Measurements from ENCODE around the gene MFSD1. TPM values are rescaled to one million over a fixed set of nuclear protein-coding genes. Genes with fewer than 3 reads are reported as not detected.

Gene MFSD1
- total RNA-seq, 1 donor from 2014 or later: 30.5 TPM

- no peak overlapping the region for H3K27ac Mint-ChIP-seq
- TF ChIP-seq CTCF (conservative IDR thresholded peaks at IDR 0.05): no peak
- H3K4me1 Mint-ChIP-seq (ENCODE audit: unreplicated experiment): peaks cover 9% of the 10 kb centered on the region
- DNase-seq (ENCODE audit: extremely low spot score, unreplicated experiment): no peak
- no peaks in the 10 kb centered on the region for H3K27me3 Mint-ChIP-seq
- no peak overlapping the region for H3K4me3 Mint-ChIP-seq
- H3K9me3 Mint-ChIP-seq: no peaks in the 10 kb centered on the region
- peaks cover 7% of the 10 kb centered on the region for H3K36me3 Mint-ChIP-seq
These were observed 24.5 kb upstream of the MFSD1 start for GRCh38 chr3:158777161-158777873.

- H3K27ac Mint-ChIP-seq: no peak overlapping the region
These were observed 21.1 kb upstream of the MFSD1 start for GRCh38 chr3:158780766-158781165.

GRCh38 chr3:158781191-158781590 lies 20.7 kb upstream of the MFSD1 start:
- Mint-ChIP-seq H3K9me3 (no peaks in the 10 kb centered on the region), H3K4me1 (ENCODE audit: unreplicated experiment) (no peaks in the 10 kb centered on the region), H3K27me3 (no peaks in the 10 kb centered on the region), H3K4me3 (no peak overlapping the region), H3K27ac (no peak overlapping the region), H3K36me3 (no peaks in the 10 kb centered on the region)
- DNase-seq (ENCODE audit: extremely low spot score, unreplicated experiment): no peak
- TF ChIP-seq CTCF (conservative IDR thresholded peaks at IDR 0.05): no peak

More at GRCh38 chr3:158780766-158781165, 21.1 kb upstream of the MFSD1 start:
- no peaks in the 10 kb centered on the region for H3K27me3 Mint-ChIP-seq
- no peak for TF ChIP-seq CTCF (conservative IDR thresholded peaks at IDR 0.05)
- no peaks in the 10 kb centered on the region for H3K9me3 Mint-ChIP-seq
- H3K4me1 Mint-ChIP-seq (ENCODE audit: unreplicated experiment): no peaks in the 10 kb centered on the region
- H3K4me3 Mint-ChIP-seq: no peak overlapping the region
- DNase-seq (ENCODE audit: extremely low spot score, unreplicated experiment): no peak
- no peaks in the 10 kb centered on the region for H3K36me3 Mint-ChIP-seq

GRCh38 chr3:158781849-158782248 lies 20.0 kb upstream of the MFSD1 start:
- Mint-ChIP-seq H3K9me3 (no peaks in the 10 kb centered on the region), H3K27me3 (no peaks in the 10 kb centered on the region), H3K36me3 (no peaks in the 10 kb centered on the region), H3K4me3 (no peak overlapping the region), H3K27ac (no peak overlapping the region), H3K4me1 (ENCODE audit: unreplicated experiment) (no peaks in the 10 kb centered on the region)
- no peak for DNase-seq (ENCODE audit: extremely low spot score, unreplicated experiment)
- TF ChIP-seq CTCF (conservative IDR thresholded peaks at IDR 0.05): no peak

- Mint-ChIP-seq H3K9me3 (no peaks in the 10 kb centered on the region), H3K27me3 (no peaks in the 10 kb centered on the region), H3K4me3 (no peak overlapping the region), H3K36me3 (no peaks in the 10 kb centered on the region), H3K27ac (no peak overlapping the region), H3K4me1 (ENCODE audit: unreplicated experiment) (no peaks in the 10 kb centered on the region)
- DNase-seq (ENCODE audit: extremely low spot score, unreplicated experiment): no peak
- no peak for TF ChIP-seq CTCF (conservative IDR thresholded peaks at IDR 0.05)
These were observed 19.4 kb upstream of the MFSD1 start for GRCh38 chr3:158782283-158782989.
